A549 (cell line): ENCODE measurements around the gene CDC42SE2. TPM values are rescaled to one million over a fixed set of nuclear protein-coding genes. Genes with fewer than 3 reads are reported as not detected.

Experiments used
- ATAC-seq, 2 experiments: fragments of 200-7000 bp in 1 of 2; fragments of >200 bp in 1 of 2; cut with Nextera tagmentation in 1 of 2; cut with Tn5 transposase in 1 of 2; 3 replicates each; pipeline versions ENCODE4 v1.8.0 to v1.9.1; 2018 to 2020; ENCODE audit warnings: mild to moderate bottlenecking in 1 of 2, moderate library complexity in 1 of 2
- CTCF ChIA-PET: fragments of 300-600 bp; sonication (Branson Sonifier 250); formaldehyde crosslinking; extraction: SDS; loops from one replicate; lab custom pipeline; 2021; ENCODE audit warnings: antibody characterized with exemption, inconsistent platforms; lab: Yijun Ruan, JAX
- POLR2A ChIA-PET: fragments of 350-600 bp; formaldehyde crosslinking; extraction: SDS; loops from one replicate; lab custom pipeline; 2021; ENCODE audit warnings: antibody characterized with exemption, inconsistent platforms; lab: Yijun Ruan, JAX
- DNase-seq, 2 experiments: peaks; one replicate each; pipeline versions ENCODE4 v3.0.0 to v3.0.0-alpha.2; 2011 to 2016; ENCODE audit warnings: low read depth in 1 of 2, low spot score in 1 of 2
- FAIRE-seq: peaks from 2 replicates; lab custom pipeline; 2011; peaks lifted over from hg19 to GRCh38; lab: Jason Lieb, UNC
- H3K27ac ChIP-seq, 2 experiments: fragments of >200 bp; sonication (Bioruptor Twin); formaldehyde crosslinking; 3 replicates each; pipeline ENCODE4 v1.5.1; 2016 to 2017
- H3K4me1 ChIP-seq: fragments of >200 bp; sonication (Bioruptor Twin); formaldehyde crosslinking; 3 replicates; pipeline ENCODE4 v1.6.1; 2016
- H3K4me2 ChIP-seq: fragments of >200 bp; sonication (Bioruptor Twin); formaldehyde crosslinking; 3 replicates; pipeline ENCODE4 v1.6.1; 2016
- H3K4me3 ChIP-seq: fragments of >200 bp; sonication (Bioruptor Twin); formaldehyde crosslinking; 3 replicates; pipeline ENCODE4 v1.5.1; 2016
- H3K9me3 ChIP-seq: fragments of >200 bp; sonication (Bioruptor Twin); formaldehyde crosslinking; 3 replicates; pipeline ENCODE4 v1.6.1; 2016
- CHD4 ChIP-seq: fragments of 200-600 bp; sonication (generic); IDR thresholded peaks from 2 replicates; pipeline ENCODE4 v1.6.1; 2016; ENCODE audit warnings: antibody characterized with exemption, mild to moderate bottlenecking, borderline replicate concordance
- FOSL2 ChIP-seq, 2 experiments: fragments of 450-650 bp in 1 of 2; fragments of >200 bp in 1 of 2; sonication (Bioruptor Twin) in 1 of 2; formaldehyde crosslinking; IDR thresholded peaks; 2 replicates each; pipeline versions ENCODE4 v1.5.0 to v1.6.1; 2016 to 2020; ENCODE audit warnings: mild to moderate bottlenecking in 1 of 2, moderate library complexity in 1 of 2
- GATA3 ChIP-seq: IDR thresholded peaks from 2 replicates; pipeline ENCODE4 v1.6.1; 2012; ENCODE audit warnings: borderline replicate concordance
- HEYL ChIP-seq: fragments of 250-450 bp; sonication (Bioruptor Pico); IDR thresholded peaks from 2 replicates; pipeline ENCODE4 v1.8.0; 2021; ENCODE audit warnings: mild to moderate bottlenecking, moderate library complexity
- HOXB13 ChIP-seq: fragments of 250-450 bp; sonication (Bioruptor Pico); IDR thresholded peaks from 2 replicates; pipeline ENCODE4 v1.5.0; 2020; ENCODE audit warnings: low read depth, mild to moderate bottlenecking, moderate library complexity
- KDM5A ChIP-seq: fragments of 200-600 bp; sonication (generic); IDR thresholded peaks from 2 replicates; pipeline ENCODE4 v1.6.1; 2016; ENCODE audit warnings: antibody characterized with exemption, mild to moderate bottlenecking
- MYC ChIP-seq: IDR thresholded peaks from 2 replicates; pipeline ENCODE4 v1.6.1; 2012; ENCODE audit warnings: mild to moderate bottlenecking, inconsistent platforms, low read length, improper control_type of control experiment, borderline replicate concordance
- NPAS2 ChIP-seq: fragments of 250-450 bp; sonication (Bioruptor Pico); IDR thresholded peaks from 2 replicates; pipeline ENCODE4 v1.8.0; 2022; ENCODE audit warnings: mild to moderate bottlenecking, moderate library complexity, borderline replicate concordance
- NR3C1 ChIP-seq: fragments of >200 bp; sonication (Bioruptor Twin); formaldehyde crosslinking; IDR thresholded peaks from 3 replicates; pipeline ENCODE4 v1.6.1; 2017
- POLR2A ChIP-seq: IDR thresholded peaks from 2 replicates; pipeline ENCODE4 v1.6.1; 2012; ENCODE audit warnings: mild to moderate bottlenecking, low read length
- RARB ChIP-seq: fragments of 250-450 bp; sonication (Bioruptor Pico); IDR thresholded peaks from 2 replicates; pipeline ENCODE4 v1.8.0; 2021; ENCODE audit warnings: mild to moderate bottlenecking, moderate library complexity
- RFX5 ChIP-seq: fragments of 450-650 bp; IDR thresholded peaks from 2 replicates; pipeline ENCODE4 v1.7.1; 2014; ENCODE audit warnings: antibody characterized with exemption, mild to moderate bottlenecking, moderate library complexity
- ZC3H11A ChIP-seq: fragments of 450-650 bp; IDR thresholded peaks from 2 replicates; pipeline ENCODE4 v1.6.1; 2014; ENCODE audit warnings: antibody characterized with exemption, mild to moderate bottlenecking
- ZNF302 ChIP-seq: fragments of 250-450 bp; sonication (Bioruptor Pico); IDR thresholded peaks from 2 replicates; pipeline ENCODE4 v1.9.0; 2021; ENCODE audit warnings: inconsistent platforms, mild to moderate bottlenecking, moderate library complexity
- ZSCAN20 ChIP-seq: fragments of 250-450 bp; sonication (Bioruptor Pico); IDR thresholded peaks from 2 replicates; pipeline ENCODE4 v1.8.0; 2022; ENCODE audit warnings: mild to moderate bottlenecking, moderate library complexity
- WGBS: methylation state at CpG from one replicate; pipeline ENCODE4 v1.1.6; 2017; ENCODE audit errors: missing lambda C conversion rate; 5-methylcytosine and 5-hydroxymethylcytosine counted together
- polyA plus RNA-seq, 4 experiments: library from polyadenylated mRNA; depleted of rRNA in 3 of 4; stranded (reverse); fragments of >200 nt; fragmentation: RNase III in 1 of 4; extraction: RNeasy Plus Mini Kit Qiagen cat#74134 plus additional on column Dnase treatment in 1 of 4; gene quantifications; 2 replicates in 3 of 4; 3 replicates in 1 of 4; pipeline ENCODE4 v1.2.3, GENCODE V29; 2011 to 2017
- TF ChIP-seq, protein P1 (sequence below): fragments of 150-350 bp; IDR thresholded peaks from 2 replicates; pipeline ENCODE4 v1.6.1; 2014; ENCODE audit warnings: low read depth, mild to moderate bottlenecking, low read length
- TF ChIP-seq, protein P2 (sequence below): IDR thresholded peaks from 2 replicates; pipeline ENCODE4 v1.6.1; 2012

Gene CDC42SE2
- polyA plus RNA-seq, 2 of the 4 experiments (the other 2 are of a cell fraction) = 25.8 to 66.4 TPM

DNA sequence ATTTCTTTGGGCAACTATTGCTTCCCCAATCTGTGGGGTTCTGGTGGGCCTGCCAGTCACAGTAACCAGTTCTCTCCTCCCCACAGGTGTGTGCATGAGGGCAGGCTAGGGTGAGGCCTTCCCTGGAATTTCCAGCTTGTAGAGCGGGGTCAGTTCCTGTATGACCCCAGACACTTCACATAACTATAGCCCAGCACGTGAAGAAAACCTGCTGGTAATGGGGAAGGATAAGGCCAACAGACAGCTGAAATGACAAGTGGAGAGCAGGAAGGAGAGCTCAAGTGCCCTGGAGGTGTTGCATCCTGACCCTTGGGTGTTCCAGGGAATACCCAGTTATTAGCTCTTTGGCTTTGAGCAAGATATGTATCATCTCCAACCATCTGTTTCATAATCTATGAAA lies 142.2 kb downstream of the CDC42SE2 start:
- WGBS = 93% methylated on average over 2 of the region's 2 CpGs
- peaks cover 17% of the 10 kb centered on the region; the same call in 2 of the 3 replicates for H3K9me3 ChIP-seq
- ATAC-seq = peak; percentile 37 to 39; a peak in 3 of 6 replicates

GRCh38 chr5:131406975-131407638 lies 143.3 kb downstream of the CDC42SE2 start:
- ATAC-seq = no peak
- TF ChIP-seq GATA3 (no peak), ZC3H11A (no peak), NR3C1 (no peak), POLR2A (no peak), NPAS2 (CRISPR knock-in tag) (no peak), RFX5 (no peak)
- Histone ChIP-seq H3K27ac (no peak overlapping the region), H3K4me3 (no peak overlapping the region), H3K9me3 (peaks cover 13% of the 10 kb centered on the region; the same call in 2 of the 3 replicates), H3K4me2 (no peak overlapping the region), H3K4me1 (no peaks in the 10 kb centered on the region)
- ChIA-PET POLR2A (no interaction called here), CTCF (interaction anchor here (1.0 to 2.5 kb wide), 3 partner anchors 10 to 143 kb away, joined by 5 to 7 read pairs (median 6); partner anchors contain the start of gene CDC42SE2)
- DNase-seq = no peak
- FAIRE-seq = no peak
- 92% methylated on average over 6 of the region's 6 CpGs for WGBS

More for the DNA sequence above, 142.2 kb downstream of the CDC42SE2 start:
- Histone ChIP-seq H3K27ac (no peak overlapping the region), H3K4me3 (no peak overlapping the region), H3K4me1 (no peaks in the 10 kb centered on the region), H3K4me2 (no peak overlapping the region)
- no peak for FAIRE-seq
- TF ChIP-seq HOXB13 (no peak), RFX5 (no peak)
- ChIA-PET CTCF (interaction anchor here (0.6 to 2.5 kb wide), 5 partner anchors 9 to 1297 kb away, joined by 3 to 7 read pairs (median 5); partner anchors contain the start of gene CDC42SE2), POLR2A (no interaction called here)
- DNase-seq = no peak

GRCh38 chr5:131413605-131414559 lies 150.0 kb downstream of the CDC42SE2 start:
- TF ChIP-seq ZNF302 (CRISPR knock-in tag) = no peak
- TF ChIP-seq, protein P1, sequence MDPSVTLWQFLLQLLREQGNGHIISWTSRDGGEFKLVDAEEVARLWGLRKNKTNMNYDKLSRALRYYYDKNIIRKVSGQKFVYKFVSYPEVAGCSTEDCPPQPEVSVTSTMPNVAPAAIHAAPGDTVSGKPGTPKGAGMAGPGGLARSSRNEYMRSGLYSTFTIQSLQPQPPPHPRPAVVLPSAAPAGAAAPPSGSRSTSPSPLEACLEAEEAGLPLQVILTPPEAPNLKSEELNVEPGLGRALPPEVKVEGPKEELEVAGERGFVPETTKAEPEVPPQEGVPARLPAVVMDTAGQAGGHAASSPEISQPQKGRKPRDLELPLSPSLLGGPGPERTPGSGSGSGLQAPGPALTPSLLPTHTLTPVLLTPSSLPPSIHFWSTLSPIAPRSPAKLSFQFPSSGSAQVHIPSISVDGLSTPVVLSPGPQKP = no peak
- no peak for TF ChIP-seq HEYL (CRISPR knock-in tag)
- no peak for TF ChIP-seq CHD4
- TF ChIP-seq, protein P2, sequence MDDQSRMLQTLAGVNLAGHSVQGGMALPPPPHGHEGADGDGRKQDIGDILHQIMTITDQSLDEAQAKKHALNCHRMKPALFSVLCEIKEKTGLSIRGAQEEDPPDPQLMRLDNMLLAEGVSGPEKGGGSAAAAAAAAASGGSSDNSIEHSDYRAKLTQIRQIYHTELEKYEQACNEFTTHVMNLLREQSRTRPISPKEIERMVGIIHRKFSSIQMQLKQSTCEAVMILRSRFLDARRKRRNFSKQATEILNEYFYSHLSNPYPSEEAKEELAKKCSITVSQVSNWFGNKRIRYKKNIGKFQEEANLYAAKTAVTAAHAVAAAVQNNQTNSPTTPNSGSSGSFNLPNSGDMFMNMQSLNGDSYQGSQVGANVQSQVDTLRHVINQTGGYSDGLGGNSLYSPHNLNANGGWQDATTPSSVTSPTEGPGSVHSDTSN = no peak
- TF ChIP-seq RARB (CRISPR knock-in tag) = no peak
- TF ChIP-seq FOSL2 (IDR thresholded peaks at IDR 0.05) = no peak
- TF ChIP-seq FOSL2 (CRISPR knock-in tag; IDR thresholded peaks at IDR 0.05) = no peak
- no peak for TF ChIP-seq NR3C1
- no peak for TF ChIP-seq MYC
- no peak for TF ChIP-seq KDM5A
- TF ChIP-seq ZSCAN20 (CRISPR knock-in tag) = no peak
- ChIA-PET POLR2A (no interaction called here), CTCF (interaction anchor here (0.8 kb wide), 1 partner anchor 649 kb away, joined by 3 read pairs; no protein-coding TSS in a partner anchor)
- 86% methylated on average over 4 of the region's 4 CpGs for WGBS
- Histone ChIP-seq H3K4me1 (no peaks in the 10 kb centered on the region), H3K4me2 (no peak overlapping the region), H3K4me3 (no peak overlapping the region), H3K27ac (no peak overlapping the region), H3K9me3 (no peaks in the 10 kb centered on the region)
- FAIRE-seq (no peak), ATAC-seq (no peak; a peak in 1 of 6 replicates), DNase-seq (no peak)
